Measurements from ENCODE around the gene WNK2. TPM values are rescaled to one million over a fixed set of nuclear protein-coding genes. Genes with fewer than 3 reads are reported as not detected.

WNK2 gene
- total RNA-seq, 1 donor from 2014 or later, result 218 TPM

DNA sequence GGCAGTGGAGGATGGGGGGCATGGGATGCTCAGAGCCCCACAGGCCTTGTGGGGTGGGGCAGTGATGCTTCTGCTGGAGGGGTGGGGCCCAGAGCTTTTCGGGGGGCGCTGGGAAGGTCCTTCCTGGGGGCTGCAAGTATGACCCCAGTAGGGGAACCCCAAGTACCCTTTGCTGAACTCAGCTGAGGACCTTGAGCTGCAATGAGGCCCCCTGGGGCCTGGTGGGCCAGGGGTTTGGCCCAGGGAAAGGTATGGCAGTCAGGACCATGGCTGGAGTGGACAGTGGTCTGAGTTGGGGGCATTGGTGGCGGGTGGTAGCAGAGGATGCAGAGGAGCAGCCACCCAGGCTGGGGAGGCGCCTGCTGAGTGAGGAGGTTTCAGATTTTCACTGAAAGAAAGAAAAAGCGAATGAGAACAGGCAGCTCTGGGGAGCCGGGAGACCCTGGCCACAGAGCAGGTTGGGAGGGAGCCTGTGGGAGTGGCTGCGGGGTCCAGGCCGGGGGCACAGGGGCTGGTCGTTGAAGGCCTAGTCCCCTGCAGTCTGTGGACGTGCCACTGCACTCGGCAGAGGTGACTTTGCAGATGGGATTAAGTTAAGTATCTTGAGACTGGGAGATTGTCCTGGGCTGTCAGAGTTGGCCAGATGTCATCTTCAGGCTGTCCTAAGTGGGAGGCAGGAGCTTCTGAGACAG is 19.2 kb downstream of the WNK2 start:
- Histone ChIP-seq H3K27ac (replicated peaks) (peak overlapping the region; percentile 94), H3K9me3 (replicated peaks) (no peaks in the 10 kb centered on the region), H3K4me1 (peaks cover 94% of the 10 kb centered on the region), H3K36me3 (no peaks in the 10 kb centered on the region), H3K4me3 (no peak overlapping the region), H3K27me3 (ENCODE audit: low read depth) (no peaks in the 10 kb centered on the region)
- intact Hi-C loops (cut with micrococcal nuclease), result no loop called here
- DNase-seq, result no peak
- TF ChIP-seq, protein P1, sequence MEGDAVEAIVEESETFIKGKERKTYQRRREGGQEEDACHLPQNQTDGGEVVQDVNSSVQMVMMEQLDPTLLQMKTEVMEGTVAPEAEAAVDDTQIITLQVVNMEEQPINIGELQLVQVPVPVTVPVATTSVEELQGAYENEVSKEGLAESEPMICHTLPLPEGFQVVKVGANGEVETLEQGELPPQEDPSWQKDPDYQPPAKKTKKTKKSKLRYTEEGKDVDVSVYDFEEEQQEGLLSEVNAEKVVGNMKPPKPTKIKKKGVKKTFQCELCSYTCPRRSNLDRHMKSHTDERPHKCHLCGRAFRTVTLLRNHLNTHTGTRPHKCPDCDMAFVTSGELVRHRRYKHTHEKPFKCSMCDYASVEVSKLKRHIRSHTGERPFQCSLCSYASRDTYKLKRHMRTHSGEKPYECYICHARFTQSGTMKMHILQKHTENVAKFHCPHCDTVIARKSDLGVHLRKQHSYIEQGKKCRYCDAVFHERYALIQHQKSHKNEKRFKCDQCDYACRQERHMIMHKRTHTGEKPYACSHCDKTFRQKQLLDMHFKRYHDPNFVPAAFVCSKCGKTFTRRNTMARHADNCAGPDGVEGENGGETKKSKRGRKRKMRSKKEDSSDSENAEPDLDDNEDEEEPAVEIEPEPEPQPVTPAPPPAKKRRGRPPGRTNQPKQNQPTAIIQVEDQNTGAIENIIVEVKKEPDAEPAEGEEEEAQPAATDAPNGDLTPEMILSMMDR (IDR thresholded peaks at IDR 0.05; ENCODE audit: borderline replicate concordance), result no peak

DNA sequence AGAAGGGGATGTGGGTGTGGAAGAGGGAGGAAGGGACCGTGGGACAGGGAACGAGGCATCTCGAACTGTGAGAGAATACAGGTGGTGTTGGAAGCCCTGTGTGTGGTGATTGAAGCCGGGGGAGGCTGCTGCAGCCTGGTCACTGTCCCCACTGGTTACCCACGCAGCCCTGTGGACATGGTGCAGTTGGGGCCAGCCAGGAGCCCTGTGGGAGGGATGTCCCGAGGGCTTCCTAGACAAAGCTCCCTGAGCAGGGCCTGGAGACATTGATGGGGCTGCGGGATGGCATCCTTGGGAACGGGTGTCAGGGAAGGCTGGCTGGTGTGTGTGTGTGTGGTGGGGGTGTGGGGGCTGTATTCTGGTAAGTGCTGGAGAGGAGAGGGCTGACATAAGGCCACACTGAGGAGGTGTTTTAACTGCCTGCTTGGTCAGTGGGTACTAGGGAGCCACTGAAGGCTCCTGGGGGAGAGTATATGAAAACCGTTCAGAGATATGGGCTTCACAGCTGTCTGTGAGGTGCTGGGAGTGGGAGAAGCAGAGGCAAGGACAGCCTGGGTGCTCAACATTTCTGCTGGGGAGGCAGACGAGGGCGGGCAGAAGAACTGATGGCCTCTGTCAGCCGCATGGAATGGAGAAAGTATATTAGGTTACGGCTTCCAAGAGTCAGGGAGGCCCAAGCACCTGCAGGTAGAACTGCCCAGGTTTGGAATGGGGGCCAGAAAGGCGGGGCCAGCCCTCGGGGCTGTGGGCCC is 20.0 kb downstream of the WNK2 start:
- DNase-seq, result no peak
- TF ChIP-seq, protein P1 (IDR thresholded peaks at IDR 0.05; ENCODE audit: borderline replicate concordance), result no peak

DNA sequence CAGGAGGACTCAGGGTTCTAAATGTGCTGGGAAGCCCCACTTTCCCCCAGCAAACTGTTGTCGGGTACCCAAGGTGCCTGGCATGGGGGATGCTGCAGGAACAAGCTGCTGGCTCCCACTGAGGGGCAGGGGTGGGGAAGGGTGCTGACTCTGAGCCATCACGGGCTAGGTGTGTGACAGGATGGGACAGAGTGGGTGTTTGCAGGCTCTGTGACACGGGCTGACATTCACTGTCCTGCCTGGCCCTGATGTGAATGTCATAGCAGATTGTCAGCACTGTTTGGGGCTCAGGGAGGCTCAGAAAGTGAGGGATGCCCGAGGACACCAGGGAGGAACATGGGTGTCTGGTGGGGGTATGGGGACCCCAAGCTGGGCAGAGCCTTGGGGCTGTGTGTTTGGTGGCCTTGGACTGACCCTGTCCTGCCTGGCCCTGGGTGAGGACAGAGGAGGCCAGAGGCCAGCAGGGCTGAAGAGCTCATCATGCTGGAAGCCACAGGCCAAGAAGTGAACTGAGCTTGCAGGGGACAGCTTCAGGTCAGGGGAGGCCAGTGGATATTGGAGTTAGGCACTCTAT is 20.6 kb downstream of the WNK2 start:
- intact Hi-C loops (cut with micrococcal nuclease), result no loop called here
- Histone ChIP-seq H3K27me3 (ENCODE audit: low read depth) (no peaks in the 10 kb centered on the region), H3K27ac (replicated peaks) (peak overlapping the region; percentile 94), H3K4me1 (peaks cover 97% of the 10 kb centered on the region), H3K4me3 (peak overlapping the region; percentile 28), H3K9me3 (replicated peaks) (no peaks in the 10 kb centered on the region), H3K36me3 (no peaks in the 10 kb centered on the region)
- TF ChIP-seq, protein P1 (IDR thresholded peaks at IDR 0.05; ENCODE audit: borderline replicate concordance), result no peak
- DNase-seq, result no peak

More for the DNA sequence above, 20.0 kb downstream of the WNK2 start:
- Histone ChIP-seq H3K4me3 (no peak overlapping the region), H3K4me1 (peaks cover 94% of the 10 kb centered on the region), H3K27ac (replicated peaks) (peak overlapping the region; percentile 94), H3K36me3 (no peaks in the 10 kb centered on the region), H3K27me3 (ENCODE audit: low read depth) (no peaks in the 10 kb centered on the region), H3K9me3 (replicated peaks) (no peaks in the 10 kb centered on the region)
- intact Hi-C loops (cut with micrococcal nuclease), result no loop called here

DNA sequence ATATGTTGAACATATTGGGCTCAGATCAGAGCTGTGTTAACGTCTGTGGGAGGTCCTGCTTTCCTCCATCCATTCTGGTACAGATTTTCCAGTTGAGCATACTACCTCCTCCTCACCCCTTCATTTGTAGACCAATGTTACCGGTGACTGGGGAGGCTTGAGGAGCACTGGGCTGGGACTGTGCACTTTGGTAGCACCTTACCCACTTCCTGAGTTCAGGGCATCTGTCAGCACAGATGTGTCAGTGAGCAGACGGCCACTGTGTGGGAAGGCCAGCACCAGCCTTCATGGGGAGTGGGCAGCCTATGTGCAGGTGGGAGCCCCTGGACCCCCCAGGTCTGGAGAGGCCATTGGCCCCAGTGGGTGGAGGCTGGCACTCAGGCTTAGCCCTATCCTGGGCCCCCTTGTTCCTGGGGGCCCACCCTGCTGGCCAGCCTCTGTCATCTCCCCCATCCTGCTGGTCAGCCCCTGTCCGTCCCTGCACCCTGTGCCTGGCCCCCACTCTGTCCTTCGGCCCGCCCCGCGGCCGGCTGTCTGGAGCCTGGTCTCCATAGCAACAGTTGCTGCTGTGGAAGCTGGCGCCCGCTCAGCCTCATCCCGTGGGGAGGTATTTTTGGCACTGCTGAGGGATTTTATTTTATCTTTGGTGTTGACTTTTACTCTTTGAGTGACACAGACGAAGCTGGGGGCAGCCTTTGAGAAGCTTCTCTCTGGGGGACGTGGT is 21.3 kb downstream of the WNK2 start:
- no peaks in the 10 kb centered on the region for H3K36me3 ChIP-seq
- H3K4me1 ChIP-seq, result peaks cover 96% of the 10 kb centered on the region
- H3K27me3 ChIP-seq (ENCODE audit: low read depth), result no peaks in the 10 kb centered on the region
- peak overlapping the region; percentile 28 for H3K4me3 ChIP-seq
- DNase-seq, result peak; percentile 82
- H3K27ac ChIP-seq (replicated peaks), result peak overlapping the region; percentile 94
- intact Hi-C loops (cut with micrococcal nuclease), result no loop called here
- TF ChIP-seq, protein P1 (IDR thresholded peaks at IDR 0.05; ENCODE audit: borderline replicate concordance), result no peak
- H3K9me3 ChIP-seq (replicated peaks), result no peaks in the 10 kb centered on the region

DNA sequence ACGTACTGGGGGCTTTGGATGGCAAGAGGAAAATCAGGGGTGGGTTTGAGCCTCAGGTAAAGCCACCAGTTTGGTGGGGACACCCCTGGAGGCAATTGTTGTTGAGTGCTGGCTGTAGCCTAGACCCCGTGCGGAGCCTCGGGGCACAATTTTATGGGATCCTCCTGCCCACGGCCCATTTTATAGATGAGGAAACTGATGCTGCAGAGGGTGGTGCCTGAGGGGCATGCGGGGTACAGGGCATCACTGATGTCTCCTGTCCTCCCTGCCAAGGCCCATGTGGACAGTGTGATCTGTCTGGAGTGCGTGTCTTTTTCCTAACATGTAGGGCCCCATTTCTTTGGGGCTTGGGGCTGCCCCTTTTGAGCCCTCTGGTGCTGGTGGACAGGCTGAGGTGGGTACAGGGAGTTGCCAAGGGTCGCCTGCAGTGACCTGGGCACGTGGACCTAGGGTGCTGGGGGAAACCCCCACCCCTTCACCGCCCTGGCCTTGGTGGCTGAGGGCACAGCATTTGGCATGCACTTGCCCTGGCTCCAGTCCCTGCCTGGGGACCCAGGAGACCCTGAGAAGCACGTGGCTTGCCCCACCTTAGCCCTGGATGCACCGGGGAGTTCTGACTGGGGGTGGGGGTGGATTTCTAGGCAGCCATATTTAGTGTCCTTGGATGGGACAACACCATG is 22.1 kb downstream of the WNK2 start:
- TF ChIP-seq, protein P1 (IDR thresholded peaks at IDR 0.05; ENCODE audit: borderline replicate concordance), result no peak
- peaks cover 88% of the 10 kb centered on the region for H3K4me1 ChIP-seq
- no peaks in the 10 kb centered on the region for H3K9me3 ChIP-seq (replicated peaks)
- DNase-seq, result peak; percentile 59
- H3K36me3 ChIP-seq, result no peaks in the 10 kb centered on the region
- H3K4me3 ChIP-seq, result peak overlapping the region; percentile 28
- no peaks in the 10 kb centered on the region for H3K27me3 ChIP-seq (ENCODE audit: low read depth)
- peak overlapping the region; percentile 94 for H3K27ac ChIP-seq (replicated peaks)
- intact Hi-C loops (cut with micrococcal nuclease), result no loop called here

Measured in left ventricle myocardium inferior (tissue), 1 donor.